Stimulated activated CD4-positive, alpha-beta T cell treated with anti-CD3 and anti-CD28 coated beads, Interleukin-15, amount 100 ng/mL, for 48 hours (primary cell): Measurements from ENCODE around the gene ANKRD42.
A peak's percentile ranks its signal among the peaks of the same experiment; 100 is the strongest.

Experiments
- DNase-seq, 2 donors: peaks; one replicate each; pipeline ENCODE4 v3.0.0-alpha.2; 2020; ENCODE audit warnings: low read depth in 2 of 2

Gene ANKRD42

DNA sequence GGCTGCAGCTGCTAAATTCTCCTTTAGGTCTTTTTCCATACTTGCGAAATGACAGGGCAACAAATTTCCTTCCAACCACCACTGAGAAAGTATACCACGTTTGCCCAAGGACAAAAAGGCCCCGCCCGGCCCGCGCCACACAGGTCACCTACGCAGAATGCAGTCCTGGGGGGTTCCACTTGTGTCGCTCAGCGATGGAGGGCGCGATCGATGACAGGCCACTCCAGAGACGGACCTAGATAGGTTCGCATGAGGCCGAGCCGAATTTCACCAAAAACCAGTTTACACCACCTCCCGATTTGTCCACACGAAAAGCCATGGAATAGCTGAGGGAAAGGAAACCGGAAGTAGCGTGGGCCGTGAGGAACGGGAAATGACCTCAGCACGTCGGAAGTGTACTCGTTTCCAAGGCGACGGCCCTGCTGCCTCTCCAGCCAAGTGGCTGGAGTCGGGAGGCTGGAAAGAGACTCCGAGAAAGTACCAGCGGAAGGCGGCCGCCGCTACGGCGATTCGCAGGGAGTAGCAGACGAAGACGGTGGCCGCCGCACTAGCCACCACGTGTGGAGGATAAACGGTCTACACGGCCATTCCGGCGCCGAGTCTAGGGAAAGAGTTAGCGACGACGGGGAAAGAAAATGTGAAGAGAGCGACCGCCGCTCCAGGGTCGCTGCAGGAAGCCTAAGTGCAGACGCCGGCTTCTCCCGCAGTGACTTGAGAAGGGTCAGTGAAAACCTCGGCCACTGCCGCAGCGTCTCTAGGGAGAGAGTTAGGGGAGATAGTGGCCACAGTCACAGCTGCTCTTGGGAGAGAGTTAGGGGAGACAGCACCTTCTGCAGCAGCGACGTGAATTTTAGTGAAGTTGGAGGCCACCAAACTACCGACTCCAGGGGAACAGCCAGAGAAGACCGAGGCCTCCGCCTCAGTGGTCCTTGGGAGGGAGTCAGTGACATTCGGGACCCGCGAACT lies at the start of gene ANKRD42:
Gene ANKRD42, plus strand, starts transcription at position 398 of the 966 bp plus-strand sequence. CDS start 959 bp downstream, outside the sequence.
- peak; percentile 72 to 85 for DNase-seq

DNA sequence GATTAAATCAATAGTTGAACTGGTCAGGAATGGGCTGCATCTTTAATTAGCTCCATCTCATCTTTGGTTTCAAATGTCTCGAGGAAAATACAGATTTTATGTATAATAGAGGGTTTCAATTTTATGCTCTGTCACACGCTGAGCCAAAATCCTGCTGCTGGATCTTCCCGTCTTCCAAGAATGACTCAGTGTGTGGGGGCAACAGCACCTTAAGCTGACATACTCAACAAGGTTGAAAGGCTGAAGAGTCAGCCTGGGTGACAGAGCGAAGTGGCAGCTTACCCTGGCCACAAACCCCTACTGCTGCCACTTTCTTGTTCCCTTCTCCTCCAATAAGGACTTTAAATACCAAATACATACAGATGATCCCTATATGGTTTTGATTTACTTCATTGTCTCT lies 45.6 kb upstream of the ANKRD42 start:
- no peak for DNase-seq

DNA sequence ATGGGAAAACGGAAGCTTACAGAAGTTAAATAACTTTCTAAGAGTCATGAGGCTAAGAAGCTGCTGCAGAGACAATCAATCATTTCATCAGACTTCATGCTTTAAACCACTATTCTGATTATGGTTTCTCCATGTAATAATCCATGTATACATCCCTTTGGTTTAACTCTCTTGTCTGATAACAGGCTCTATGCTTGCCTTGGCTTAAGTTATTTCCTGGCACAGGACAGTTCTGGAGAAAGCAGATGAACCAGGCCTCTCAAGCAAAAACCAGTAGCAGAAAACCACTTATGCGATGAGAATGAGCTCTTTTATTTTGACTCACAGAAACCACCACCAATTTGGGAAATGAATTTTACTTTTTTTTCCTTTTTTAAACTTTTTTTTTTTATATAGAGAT lies 43.1 kb upstream of the ANKRD42 start:
- DNase-seq, result no peak

DNA sequence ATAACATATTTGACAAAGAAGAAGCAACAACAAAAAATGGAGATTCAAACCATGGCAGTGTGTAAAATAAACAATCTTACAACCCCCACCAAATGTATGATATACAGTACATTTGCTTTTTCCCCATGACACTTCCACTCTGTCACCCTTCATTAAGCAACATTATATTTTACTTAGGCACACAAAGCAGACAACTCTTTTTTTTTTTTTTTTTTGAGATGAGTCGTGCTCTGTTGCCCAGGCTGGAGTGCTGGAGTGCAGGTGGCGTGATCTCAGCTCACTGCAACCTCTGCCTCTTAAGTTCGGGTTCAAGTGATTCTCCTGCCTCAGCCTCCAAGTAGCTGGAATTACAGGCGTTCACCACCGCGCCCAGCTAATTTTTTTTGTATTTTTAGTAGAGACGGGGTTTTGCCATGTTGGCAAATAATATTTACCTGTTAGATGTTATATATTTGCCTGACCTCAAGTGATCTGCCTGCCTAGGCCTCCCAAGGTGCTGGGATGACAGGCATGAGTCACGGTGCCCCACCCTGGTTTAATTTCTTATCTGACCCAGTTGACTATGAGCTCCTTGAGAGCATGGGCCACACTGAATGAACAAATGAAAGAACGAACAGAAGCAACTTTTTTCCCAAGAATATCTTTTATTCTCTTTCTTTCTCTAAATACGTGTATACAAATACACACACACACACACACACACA lies 42.1 kb upstream of the ANKRD42 start:
- no peak for DNase-seq

DNA sequence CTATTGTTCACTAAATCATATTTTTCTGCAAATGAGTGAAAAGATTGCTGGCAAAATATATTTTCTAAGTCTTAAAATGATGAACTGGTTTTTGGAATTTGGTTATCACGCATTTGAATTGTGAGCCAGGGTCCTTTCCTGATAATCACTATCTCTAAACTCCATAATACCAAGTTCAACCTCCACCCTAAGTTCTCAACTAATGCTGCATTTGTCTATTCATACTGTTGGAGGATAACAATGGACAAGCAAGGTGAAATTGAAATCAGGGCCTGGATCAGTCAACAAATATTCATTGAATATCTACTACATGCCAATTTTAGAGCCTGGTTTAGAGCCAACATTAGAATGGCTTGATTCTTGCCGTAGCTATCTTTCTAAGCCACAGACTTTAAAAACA lies 41.2 kb upstream of the ANKRD42 start:
- DNase-seq, result no peak

DNA sequence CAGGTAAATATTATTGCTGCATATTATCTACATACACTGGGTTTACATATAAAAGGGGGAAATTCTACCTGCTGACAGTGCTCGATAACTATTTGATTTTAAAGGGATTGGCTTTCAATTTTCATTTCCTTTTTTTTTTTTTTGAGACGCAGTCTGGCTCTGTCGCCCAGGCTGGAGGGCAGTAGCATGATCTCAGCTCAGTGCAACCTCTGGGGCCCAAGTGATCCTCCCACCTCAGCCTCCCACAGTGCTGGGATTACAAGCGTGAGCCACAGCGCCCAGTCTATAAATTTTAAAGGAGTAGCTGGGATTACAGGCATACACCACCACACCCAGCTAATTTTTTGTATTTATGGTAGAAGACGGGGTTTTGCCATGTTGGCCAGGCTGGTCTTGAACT lies 39.7 kb upstream of the ANKRD42 start:
- DNase-seq, result no peak

DNA sequence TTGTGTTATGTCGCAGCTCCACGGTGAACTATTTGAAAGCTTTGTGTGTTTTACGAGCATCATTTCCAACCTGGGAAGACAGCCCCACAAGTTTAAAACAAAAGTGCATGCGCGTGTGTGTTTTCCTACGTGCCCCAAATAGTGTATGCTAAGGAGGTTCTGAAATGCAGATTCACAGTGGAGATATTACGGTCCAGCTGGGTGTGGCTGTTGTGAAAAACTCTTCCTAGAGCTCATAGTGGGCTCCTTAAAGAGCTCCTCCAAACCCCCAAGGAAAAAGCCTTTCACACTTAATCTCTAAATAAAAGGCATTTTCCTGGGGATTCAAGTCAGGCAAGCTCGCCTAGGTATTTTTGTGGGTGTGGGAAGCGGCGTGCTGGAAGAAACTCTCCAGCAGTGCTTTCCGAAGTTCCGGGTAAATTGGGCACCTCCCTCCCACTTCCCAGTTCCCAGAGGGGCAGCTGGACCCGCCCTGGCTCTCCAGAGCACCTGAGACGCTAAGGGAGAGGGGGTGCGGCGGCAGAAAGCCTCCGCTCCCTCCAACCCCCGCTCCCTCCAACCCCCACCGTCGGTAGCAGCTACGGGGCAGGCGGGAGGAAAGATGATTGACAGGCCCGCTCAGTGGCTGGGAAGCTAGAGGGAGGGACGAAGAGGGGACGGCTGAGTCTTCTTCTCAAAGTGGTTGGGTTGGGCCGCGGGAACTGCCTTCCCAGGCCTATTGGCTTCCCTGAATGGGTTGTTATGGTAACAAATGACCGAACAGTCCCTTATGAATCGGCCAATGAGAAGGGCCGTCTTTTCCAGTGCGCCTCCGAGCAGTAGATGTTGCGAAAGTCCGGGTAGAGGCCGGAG lies 37.1 kb upstream of the ANKRD42 start:
- DNase-seq, result peak; percentile 97

DNA sequence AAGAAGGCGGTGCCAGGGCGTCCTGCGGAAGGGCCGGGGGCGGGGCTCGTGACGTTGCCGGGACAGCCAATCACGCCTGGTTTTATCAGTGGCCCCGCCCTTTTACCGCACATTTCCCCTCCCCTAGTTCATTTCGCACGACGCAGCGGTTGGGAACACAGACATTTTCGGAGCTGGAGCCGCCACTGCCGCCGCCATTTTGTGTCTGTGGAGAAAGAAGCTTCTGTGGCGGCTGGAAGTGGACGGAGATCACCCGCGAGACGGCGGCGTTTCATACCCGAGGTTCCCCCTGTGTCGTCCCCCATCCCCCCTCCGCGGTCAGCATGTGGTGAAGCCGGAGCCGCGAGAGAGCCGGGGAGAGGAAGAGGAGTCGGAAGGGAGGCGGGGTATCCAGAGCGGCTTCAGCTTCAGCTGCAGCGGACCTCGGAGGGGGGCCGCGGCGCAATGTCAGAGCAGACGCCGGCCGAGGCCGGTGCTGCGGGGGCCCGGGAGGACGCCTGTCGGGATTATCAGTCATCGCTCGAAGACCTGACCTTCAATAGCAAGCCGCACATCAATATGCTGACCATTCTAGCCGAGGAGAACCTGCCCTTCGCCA lies 36.4 kb upstream of the ANKRD42 start, which contains the start of gene PCF11:
Gene PCF11, plus strand, starts transcription at position 136 of the 598 bp plus-strand sequence. Its CDS starts 309 bp downstream, at position 445.
- peak in 1 of 2 donors; percentile 97 for DNase-seq

DNA sequence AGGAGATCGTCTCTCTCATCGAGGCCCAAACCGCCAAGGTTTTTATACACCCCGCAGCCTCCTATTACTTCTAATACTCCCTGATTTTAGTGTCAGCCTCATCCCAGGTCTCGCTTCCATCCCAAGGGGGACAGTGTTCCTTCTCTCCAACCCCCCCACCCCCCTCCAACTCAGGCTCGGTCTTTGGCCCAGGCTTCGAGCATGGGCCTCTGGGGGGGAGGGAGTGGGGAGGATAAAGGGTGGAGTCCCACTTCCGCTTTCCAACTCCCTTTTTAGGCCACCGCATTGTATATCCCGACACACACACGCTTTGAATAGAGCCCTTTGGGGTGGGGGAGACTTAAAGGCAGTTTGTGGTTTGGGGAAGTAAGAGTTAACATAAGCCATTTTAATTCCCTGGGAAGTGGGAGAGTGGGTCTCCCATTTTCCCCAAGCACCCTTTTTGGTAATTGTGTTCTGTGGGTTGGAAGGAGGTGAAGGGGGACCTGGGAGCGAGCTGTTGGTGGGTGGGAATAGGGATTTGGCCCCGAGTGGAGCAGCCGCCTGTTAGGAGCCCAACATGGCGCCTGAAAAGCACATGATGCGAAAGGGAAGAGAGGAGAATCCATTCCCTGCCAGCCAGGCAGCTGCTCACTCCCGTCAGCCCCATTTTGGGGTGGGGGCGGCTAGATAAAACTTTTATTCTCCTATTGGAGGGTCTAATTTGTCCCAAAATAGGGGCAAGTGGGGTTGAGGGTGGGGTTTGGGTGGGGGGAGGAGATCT lies 35.7 kb upstream of the ANKRD42 start:
- DNase-seq, result peak; percentile 30

DNA sequence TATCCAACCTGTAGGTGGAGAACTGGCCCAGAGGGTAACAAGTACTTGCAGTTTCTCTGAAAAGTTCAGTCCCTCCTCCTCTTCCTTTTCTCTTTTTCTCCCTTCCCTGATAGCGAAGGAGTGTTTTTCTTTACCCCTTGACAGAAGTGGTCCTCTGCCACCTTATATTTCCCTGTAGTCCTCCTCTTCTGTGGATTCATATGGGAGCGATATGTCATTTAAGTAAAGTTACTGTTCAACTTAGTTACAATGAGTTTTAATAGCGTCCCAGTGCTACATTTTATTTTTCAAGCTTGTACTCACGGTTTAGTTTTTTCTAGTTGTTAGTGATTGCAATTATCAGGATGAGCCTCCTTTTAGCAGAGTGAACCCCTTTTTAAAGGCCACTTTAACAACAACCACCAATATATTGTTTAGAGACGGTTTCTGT lies 35.1 kb upstream of the ANKRD42 start:
- DNase-seq, result no peak

DNA sequence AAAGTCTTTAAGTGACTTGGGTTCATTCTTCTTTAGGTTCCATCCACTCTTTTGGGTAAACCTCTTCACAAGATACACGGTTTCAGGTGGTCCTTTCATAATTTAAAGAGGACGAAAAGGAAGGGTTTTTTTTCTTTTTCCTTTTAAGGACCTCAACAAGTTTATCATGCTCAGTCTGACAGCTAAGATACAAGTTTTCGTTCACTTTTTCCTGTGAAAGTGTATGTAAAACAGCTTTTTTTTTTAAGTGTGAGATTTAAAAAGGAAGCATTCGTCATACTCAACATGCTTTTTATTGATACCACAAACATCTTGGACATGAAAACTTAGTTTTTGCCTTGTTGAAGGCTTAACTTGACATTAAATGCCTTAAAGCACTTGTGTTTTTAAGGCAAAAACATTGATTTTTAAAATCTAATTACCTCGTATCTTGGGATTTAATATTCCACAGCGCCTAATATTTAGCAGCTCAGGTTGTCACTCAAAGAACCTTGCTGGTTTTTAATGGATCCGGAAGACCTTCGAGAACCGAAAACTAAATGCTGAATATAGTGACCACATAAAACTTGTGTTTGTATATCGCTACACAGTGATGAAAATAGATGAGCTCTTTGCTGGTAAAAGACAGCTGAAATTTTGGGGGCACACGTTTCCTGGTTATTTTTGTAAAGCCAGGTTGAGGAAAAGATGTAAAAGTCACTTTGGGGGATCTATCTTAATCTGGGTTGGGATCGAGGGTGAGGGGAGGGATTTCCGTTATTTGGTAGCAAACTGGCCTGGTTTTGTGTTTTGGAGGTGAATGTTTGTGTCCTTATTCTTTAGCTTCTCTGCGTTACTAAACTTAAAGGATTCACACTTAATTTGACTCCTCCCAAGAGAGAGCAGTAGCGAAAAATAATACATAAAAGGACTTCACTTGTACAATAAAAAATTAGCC lies 34.3 kb upstream of the ANKRD42 start:
- DNase-seq, result no peak

DNA sequence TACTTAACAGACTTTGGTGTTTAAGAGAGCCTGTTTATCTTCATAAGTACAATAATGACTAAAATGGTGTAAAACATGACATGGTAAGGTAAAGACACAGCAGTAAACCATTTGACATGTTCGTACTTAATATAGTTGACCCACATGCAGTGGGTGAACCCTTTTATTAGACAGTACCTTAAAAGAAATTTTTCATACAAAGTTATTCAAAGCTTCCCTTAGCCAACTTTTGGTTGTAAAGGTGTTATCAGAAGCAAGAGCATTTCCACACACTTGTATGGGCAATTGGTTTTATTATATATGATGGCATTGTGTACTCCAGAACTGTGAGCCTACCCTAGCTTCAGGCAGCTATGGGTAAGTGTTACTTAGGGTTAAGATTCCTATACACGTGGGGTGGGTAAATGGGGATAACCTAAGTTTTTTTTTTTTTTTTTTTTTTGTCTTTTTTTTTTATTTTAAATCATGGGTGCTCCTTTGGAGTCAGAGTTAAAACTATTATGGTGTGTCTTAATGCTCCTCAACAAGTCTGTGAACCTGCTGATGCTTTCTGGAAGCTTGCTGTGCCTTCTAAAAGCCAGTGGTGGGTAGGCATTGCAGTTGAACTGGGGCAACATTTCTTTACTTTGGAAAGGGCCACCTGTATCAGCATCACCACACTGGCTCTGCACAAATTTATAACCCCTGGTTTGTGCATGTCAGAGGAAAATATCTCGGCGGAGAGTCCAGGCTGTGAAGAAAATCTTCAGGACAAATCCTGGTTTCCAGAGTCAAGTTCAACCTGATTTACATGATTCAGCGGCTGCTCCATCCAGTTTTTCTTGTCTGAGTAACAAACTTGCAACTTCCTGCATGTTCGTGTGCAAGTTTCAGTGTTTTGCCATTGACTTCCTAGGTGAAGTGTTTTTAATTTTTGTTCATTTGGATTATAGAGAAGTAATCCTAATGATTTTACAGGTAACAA lies 33.3 kb upstream of the ANKRD42 start:
- no peak for DNase-seq

DNA sequence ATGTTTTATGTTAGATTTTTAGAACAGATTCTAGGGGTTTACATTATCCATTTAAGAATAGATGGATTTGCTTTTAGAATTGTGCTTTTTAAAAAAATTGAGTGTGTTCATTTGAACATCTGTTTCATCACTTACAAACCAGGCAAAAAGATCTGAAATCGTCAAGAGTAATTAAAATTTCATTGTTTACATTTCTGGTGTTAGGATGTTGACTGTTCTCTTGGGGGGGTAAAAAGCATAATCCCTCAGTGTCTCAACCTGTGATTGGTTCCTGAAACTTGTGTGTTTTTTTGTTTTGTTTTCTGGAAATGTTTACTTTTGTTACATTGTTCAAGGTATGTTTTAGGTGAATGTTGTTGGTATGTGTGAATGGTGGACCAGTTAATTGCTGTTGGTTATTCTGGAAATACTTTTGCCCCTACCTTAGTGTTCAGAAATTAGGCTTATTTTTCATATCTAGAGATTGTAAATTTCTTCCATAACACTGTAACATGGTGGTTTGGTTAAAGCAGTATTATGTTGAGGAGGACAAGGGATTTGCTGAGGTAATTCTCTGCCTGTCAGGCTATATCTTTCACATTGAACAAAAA lies 31.8 kb upstream of the ANKRD42 start:
- no peak for DNase-seq

DNA sequence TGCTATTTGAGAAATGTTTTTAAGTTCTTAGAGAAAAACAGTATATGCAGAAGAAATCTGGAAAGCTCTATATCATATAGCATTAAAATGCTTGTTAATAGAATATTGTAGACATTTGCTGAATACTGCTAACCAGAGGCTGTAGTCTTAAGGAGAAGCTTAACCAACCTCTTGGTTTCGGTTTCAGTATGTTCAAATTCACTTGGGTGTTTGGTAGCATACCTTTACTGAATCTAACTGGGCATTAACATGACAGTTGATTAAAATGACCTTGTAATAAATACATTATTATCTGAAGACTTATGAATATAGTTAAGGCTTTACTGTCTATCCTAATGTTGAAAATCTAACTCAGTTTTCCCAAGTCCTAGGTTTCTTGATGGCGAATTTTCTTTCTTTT lies 31.1 kb upstream of the ANKRD42 start:
- DNase-seq, result no peak

DNA sequence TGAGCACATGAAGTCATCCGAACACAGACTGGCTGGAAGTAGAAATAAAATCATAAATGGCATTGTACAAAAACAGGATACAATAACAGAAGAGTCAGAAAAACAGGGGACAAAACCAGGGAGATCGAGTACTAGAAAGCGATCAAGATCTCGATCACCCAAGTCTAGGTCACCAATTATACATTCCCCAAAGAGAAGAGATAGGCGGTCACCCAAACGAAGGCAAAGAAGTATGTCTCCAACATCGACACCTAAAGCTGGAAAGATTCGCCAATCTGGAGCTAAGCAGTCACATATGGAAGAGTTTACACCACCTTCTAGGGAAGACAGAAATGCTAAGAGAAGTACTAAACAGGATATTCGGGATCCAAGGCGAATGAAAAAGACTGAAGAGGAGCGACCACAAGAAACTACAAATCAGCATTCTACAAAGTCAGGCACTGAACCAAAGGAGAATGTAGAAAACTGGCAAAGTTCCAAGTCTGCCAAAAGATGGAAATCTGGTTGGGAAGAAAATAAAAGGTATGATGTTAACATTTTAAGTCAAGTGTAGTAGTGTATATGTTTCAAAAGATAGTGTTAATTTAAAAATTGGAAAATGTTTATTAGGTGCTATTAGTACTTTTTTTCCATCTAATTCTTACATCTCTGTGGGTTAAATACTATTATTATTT lies 27.2 kb upstream of the ANKRD42 start:
- no peak for DNase-seq

DNA sequence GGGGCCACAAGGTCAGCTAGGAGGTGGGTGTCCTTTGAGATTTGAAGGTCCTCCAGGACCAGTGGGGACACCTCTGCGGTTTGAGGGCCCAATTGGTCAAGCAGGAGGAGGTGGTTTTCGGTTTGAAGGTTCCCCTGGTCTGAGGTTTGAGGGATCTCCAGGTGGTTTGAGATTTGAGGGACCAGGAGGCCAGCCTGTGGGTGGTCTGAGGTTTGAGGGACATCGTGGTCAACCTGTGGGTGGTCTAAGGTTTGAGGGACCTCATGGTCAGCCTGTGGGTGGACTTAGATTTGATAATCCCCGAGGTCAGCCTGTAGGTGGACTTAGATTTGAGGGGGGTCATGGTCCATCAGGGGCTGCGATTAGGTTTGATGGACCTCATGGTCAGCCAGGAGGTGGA lies 24.8 kb upstream of the ANKRD42 start:
- no peak for DNase-seq

DNA sequence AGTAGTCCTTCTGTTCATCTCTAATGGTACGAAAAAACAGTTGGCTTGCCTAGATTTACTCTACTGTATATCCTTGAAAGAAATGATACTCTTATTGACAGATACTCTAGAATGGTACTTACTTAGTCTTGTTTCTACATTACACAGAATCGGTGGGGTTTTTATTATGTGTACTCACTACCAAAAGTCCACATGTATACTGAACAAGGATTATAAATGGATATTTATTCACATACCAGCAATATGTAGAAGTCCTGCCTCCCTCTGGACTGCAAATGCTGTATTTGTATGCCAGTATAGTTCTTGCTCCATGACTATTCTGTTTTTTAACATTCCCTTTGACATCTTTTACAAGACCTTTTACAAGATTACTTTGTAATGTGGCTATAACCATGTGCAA lies 22.6 kb upstream of the ANKRD42 start:
- no peak for DNase-seq
